ENCODE measurements around the gene PINK1. TPM values are rescaled to one million over a fixed set of nuclear protein-coding genes. Genes with fewer than 3 reads are reported as not detected.
"Not testable (repeated sequence)": the region's sequence is repeated elsewhere in the genome, so short reads cannot be mapped to it uniquely, and the experiment has no call there.

Gene PINK1
- 21.2 and 22.3 TPM in 2 replicates for total RNA-seq (2014; rRNA removed; shearing (Covaris generic))

- DNase-seq (ENCODE audit: low spot score) = peak; percentile 85
Observed at GRCh38 chr1:20633190-20634064, at the start of gene PINK1. Gene PINK1 (plus strand): TSS chr1:20633458. CDS start chr1:20633549, 91 bp downstream.

- no peak for DNase-seq (ENCODE audit: low spot score)
Observed at GRCh38 chr1:20584890-20585289, 48.4 kb upstream of the PINK1 start.

GRCh38 chr1:20586953-20587660, 46.2 kb upstream of the PINK1 start:
- DNase-seq (ENCODE audit: low spot score) = no peak

- no peak for DNase-seq (ENCODE audit: low spot score)
Observed at GRCh38 chr1:20587661-20588053, 45.6 kb upstream of the PINK1 start.

- DNase-seq (ENCODE audit: low spot score) = peak; percentile 59
Observed at GRCh38 chr1:20588634-20589225, 44.5 kb upstream of the PINK1 start, which contains the start of gene CDA. Gene CDA (plus strand): TSS chr1:20589097. CDS start chr1:20589130, 33 bp downstream.

- no peak for DNase-seq (ENCODE audit: low spot score)
Observed at GRCh38 chr1:20589331-20590278, 43.7 kb upstream of the PINK1 start.

- DNase-seq (ENCODE audit: low spot score) = no peak
Observed at GRCh38 chr1:20590306-20590777, 42.9 kb upstream of the PINK1 start.

GRCh38 chr1:20593756-20594155, 39.5 kb upstream of the PINK1 start:
- DNase-seq (ENCODE audit: low spot score) = no peak

GRCh38 chr1:20594746-20595145, 38.5 kb upstream of the PINK1 start:
- DNase-seq (ENCODE audit: low spot score) = no peak

GRCh38 chr1:20596106-20596505, 37.2 kb upstream of the PINK1 start:
- DNase-seq (ENCODE audit: low spot score) = no peak

- no peak for DNase-seq (ENCODE audit: low spot score)
Observed at GRCh38 chr1:20597650-20598049, 35.6 kb upstream of the PINK1 start.

GRCh38 chr1:20600156-20600555, 33.1 kb upstream of the PINK1 start:
- no peak for DNase-seq (ENCODE audit: low spot score)

- DNase-seq (ENCODE audit: low spot score) = no peak
Observed at GRCh38 chr1:20601129-20601825, 32.0 kb upstream of the PINK1 start.

GRCh38 chr1:20602851-20603450, 30.3 kb upstream of the PINK1 start:
- no peak for DNase-seq (ENCODE audit: low spot score)

- no peak for DNase-seq (ENCODE audit: low spot score)
Observed at GRCh38 chr1:20603504-20604464, 29.5 kb upstream of the PINK1 start.

- DNase-seq (ENCODE audit: low spot score) = no peak
Observed at GRCh38 chr1:20604678-20605077, 28.6 kb upstream of the PINK1 start.

- not testable (repeated sequence) for DNase-seq (ENCODE audit: low spot score)
Observed at GRCh38 chr1:20606801-20607570, 26.3 kb upstream of the PINK1 start.

- DNase-seq (ENCODE audit: low spot score) = no peak
Observed at GRCh38 chr1:20609541-20609940, 23.7 kb upstream of the PINK1 start.
